Adrenal gland (tissue), 12 donors: ENCODE results near the gene SLC14A1. TPM values are rescaled to one million over a fixed set of nuclear protein-coding genes. Genes with fewer than 3 reads are reported as not detected.

Source experiments
- DNase-seq, 7 donors: peaks; one replicate each; pipeline ENCODE4 v3.0.0-alpha.2; 2019 to 2020
- H3K27ac ChIP-seq, 5 donors: fragments of 200-600 bp; sonication (generic) in 4 of 5; 1 replicate in 3 of 5; 2 replicates in 2 of 5; pipeline versions ENCODE4 v1.5.1 to v1.8.0; 2016 to 2020; ENCODE audit warnings: mild to moderate bottlenecking in 1 of 5
- H3K27me3 ChIP-seq: fragments of 200-600 bp; 2 replicates; pipeline ENCODE4 v1.8.0; 2021
- H3K36me3 ChIP-seq, 2 donors: fragments of 200-600 bp; replicated peaks in 1 of 2; 1 replicate in 1 of 2; 2 replicates in 1 of 2; pipeline versions ENCODE4 v1.5.1 to v1.8.0; 2018 to 2022
- H3K4me1 ChIP-seq, 2 donors: fragments of 200-600 bp; replicated peaks in 1 of 2; 1 replicate in 1 of 2; 2 replicates in 1 of 2; pipeline versions ENCODE4 v1.5.1 to v1.8.0; 2018 to 2021
- H3K4me3 ChIP-seq, 4 donors: fragments of 200-600 bp; sonication (generic) in 3 of 4; one replicate each; pipeline ENCODE4 v1.5.1; 2016 to 2018
- H3K9me3 ChIP-seq, 3 donors: fragments of 200-600 bp; sonication (generic) in 1 of 3; replicated peaks in 1 of 3; 1 replicate in 2 of 3; 2 replicates in 1 of 3; pipeline versions ENCODE4 v1.5.1 to v1.8.0; 2016 to 2021
- POLR2A ChIP-seq, 2 donors: fragments of 450-650 bp; IDR thresholded peaks; one replicate each; pipeline ENCODE4 v1.6.1; 2017; ENCODE audit warnings: antibody characterized with exemption in 2 of 2, mild to moderate bottlenecking in 2 of 2, moderate library complexity in 1 of 2
- whole genome bisulfite sequencing, 4 donors: extraction: QIAGEN DNeasy Blood & Tissue Kit in 2 of 4; methylation state at CpG; one replicate each; pipeline versions ENCODE4 v1.1.5 to v1.1.7; 2013 to 2017; 5-methylcytosine and 5-hydroxymethylcytosine counted together
- intact Hi-C, 2 donors: fragments of 100-400 bp; cut with DNase I; formaldehyde crosslinking; loops; one replicate each; pipeline versions ENCODE4 v1.14.1 to v1.15.0; 2022 to 2023
- polyA plus RNA-seq, 3 donors: library from polyadenylated mRNA; stranded (reverse); fragments of 200-250 nt in 2 of 3; fragments of 350-450 nt in 1 of 3; fragmentation: Illumina TruSeq in 1 of 3; extraction: RNeasy Lipid Tissue Mini Kit (QIAGEN cat#74804) in 1 of 3; gene quantifications; one replicate each; pipeline ENCODE4 v1.2.3, GENCODE V29; 2013 to 2014
- total RNA-seq, 9 donors: library from RNA; depleted of rRNA in 4 of 9; stranded (reverse); fragments of >200 nt in 4 of 9; fragments of 120-200 nt in 1 of 9; fragmentation: NEBNext Ultra II Directional in 1 of 9; extraction: Animal tissue kit (Norgen Biotek cat#: 25700) in 1 of 9; gene quantifications; one replicate each; pipeline versions ENCODE4 v1.1.0 to v1.2.4, GENCODE V29; 2013 to 2023
- TF ChIP-seq, protein P1 (sequence below), 6 experiments: fragments of 450-650 bp in 4 of 6; fragments of 200-600 bp in 2 of 6; sonication (generic) in 1 of 6; IDR thresholded peaks; 1 replicate in 5 of 6; 2 replicates in 1 of 6; pipeline versions ENCODE4 v1.5.1 to v1.8.0; 2016 to 2021; ENCODE audit warnings: antibody characterized with exemption in 6 of 6, mild to moderate bottlenecking in 2 of 6, moderate library complexity in 1 of 6
- donor health status: healthy with polysubstance abuse.
- donor health status: Bipolar disorder and iron deficiency.
- donor health status: DM: yes; HTN: yes; CAD: no.
- donor health status: DM: no; HTN: no; CAD: no.
- donor health status: DM: no; HTN: no; CAD: no.
- donor health status: DM: yes; HTN: yes; CAD: no.

Gene SLC14A1
- total and polyA plus RNA-seq, 12 donors: 0.57 to 8.8 (median 2.7) TPM

DNA sequence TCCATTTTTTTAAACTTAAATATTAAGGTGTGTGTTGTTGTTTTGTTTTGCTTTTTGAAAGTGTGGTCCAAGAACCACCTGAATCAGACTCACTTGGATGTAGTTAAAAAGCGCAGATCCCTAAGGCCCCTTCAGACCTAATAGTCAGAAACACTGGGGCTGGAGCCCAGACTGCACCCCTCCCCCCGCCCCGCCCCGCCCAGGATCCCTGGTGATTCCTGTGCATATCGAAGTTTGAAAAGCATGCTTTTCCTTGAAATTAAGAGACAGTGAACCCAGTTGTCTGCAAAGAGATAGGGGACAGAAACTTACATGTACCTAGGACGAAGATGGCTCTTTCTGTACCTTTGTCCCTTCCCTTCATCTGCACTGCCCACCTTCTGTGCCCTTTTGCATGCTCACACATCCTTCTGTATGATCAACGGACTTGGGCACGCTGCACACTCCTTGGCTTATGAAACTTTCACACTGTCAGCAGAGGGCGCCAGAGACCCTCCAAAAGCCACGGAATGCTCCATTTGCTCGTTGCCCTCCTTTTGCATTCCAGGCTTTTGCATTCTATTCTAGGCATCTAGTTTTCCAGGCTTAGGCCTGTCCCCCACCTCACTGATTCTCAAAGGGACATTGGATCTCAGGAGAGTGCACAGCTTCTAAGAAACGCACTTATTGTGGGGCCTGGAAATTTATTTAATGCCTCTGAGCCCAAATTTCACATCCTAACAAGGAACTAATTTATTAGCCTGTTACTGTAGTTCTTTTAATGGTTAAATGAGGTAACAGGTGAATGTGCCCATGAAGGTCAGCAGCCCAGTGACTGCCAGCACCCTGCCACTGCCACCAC lies 32.8 kb upstream of the SLC14A1 start:
- no peaks in the 10 kb centered on the region for H3K4me1 ChIP-seq
- TF ChIP-seq POLR2A (IDR thresholded peaks at IDR 0.05): no peak
- TF ChIP-seq, protein P1, sequence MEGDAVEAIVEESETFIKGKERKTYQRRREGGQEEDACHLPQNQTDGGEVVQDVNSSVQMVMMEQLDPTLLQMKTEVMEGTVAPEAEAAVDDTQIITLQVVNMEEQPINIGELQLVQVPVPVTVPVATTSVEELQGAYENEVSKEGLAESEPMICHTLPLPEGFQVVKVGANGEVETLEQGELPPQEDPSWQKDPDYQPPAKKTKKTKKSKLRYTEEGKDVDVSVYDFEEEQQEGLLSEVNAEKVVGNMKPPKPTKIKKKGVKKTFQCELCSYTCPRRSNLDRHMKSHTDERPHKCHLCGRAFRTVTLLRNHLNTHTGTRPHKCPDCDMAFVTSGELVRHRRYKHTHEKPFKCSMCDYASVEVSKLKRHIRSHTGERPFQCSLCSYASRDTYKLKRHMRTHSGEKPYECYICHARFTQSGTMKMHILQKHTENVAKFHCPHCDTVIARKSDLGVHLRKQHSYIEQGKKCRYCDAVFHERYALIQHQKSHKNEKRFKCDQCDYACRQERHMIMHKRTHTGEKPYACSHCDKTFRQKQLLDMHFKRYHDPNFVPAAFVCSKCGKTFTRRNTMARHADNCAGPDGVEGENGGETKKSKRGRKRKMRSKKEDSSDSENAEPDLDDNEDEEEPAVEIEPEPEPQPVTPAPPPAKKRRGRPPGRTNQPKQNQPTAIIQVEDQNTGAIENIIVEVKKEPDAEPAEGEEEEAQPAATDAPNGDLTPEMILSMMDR (IDR thresholded peaks at IDR 0.05): peak; percentile 57 to 89 (median 84)
- H3K9me3 ChIP-seq: no peaks in the 10 kb centered on the region
- H3K36me3 ChIP-seq: no peaks in the 10 kb centered on the region
- no peak overlapping the region for H3K27ac ChIP-seq
- intact Hi-C loops: no loop called here
- DNase-seq: peak; percentile 77 to 93 (median 85)
- H3K4me3 ChIP-seq: no peak overlapping the region
- no peaks in the 10 kb centered on the region for H3K27me3 ChIP-seq
- 8 to 15% (median 14%) methylated on average over 12 of the region's 12 CpGs for WGBS, 4 donors

DNA sequence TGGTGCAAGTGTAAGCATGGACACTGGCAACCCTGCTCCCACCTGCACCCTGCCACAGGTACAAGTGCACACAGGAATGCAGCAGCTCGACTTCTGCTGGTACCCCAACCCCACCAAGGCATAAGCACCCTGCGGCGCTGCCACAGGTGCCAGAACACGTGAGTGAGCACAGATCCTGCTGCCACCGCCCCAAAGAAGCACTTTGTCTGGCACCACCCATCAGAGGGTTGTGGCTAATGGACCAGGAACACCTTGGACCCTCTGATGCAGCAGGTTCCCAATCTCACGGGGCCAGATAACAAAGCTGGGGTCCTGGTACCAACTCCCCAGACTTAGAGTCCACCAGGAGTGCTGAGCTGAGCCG lies 32.2 kb upstream of the SLC14A1 start:
- intact Hi-C loops: no loop called here
- Histone ChIP-seq H3K4me1 (no peaks in the 10 kb centered on the region), H3K27me3 (no peaks in the 10 kb centered on the region), H3K27ac (no peak overlapping the region), H3K36me3 (no peaks in the 10 kb centered on the region), H3K9me3 (no peaks in the 10 kb centered on the region), H3K4me3 (no peak overlapping the region)
- 65 to 79% (median 69%) methylated on average over 4 to 7 of the region's 7 CpGs for WGBS, 4 donors
- TF ChIP-seq, protein P1 (IDR thresholded peaks at IDR 0.05): no peak
- no peak for TF ChIP-seq POLR2A (IDR thresholded peaks at IDR 0.05)
- DNase-seq: no peak

DNA sequence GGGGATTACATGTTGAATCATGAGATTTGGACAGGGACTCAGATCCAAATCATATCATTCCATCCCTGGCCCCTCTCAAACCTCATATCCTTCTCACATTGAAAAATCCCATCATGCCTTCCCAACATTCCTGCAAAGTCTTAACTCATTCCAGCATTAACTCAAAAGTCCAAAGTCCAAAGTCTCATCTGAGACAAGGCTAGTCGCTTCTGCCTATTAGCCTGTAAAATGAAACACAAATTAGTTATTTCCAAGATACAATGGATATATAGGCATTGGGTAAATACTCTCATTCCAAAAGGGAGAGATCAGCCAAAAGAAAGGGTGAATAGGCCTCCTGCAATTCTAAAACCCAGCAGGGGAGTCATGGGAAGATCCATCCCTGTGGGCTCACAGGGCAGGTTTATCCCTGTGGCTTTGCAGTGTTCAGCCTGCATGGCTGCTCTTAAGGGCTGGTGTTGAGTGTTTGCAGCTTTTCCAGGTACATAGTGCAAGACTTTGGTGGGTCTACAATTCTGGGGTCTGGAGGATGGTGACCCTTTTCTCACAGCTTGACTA lies 21.2 kb upstream of the SLC14A1 start:
- Histone ChIP-seq H3K36me3 (no peaks in the 10 kb centered on the region), H3K9me3 (no peaks in the 10 kb centered on the region), H3K4me3 (no peak overlapping the region), H3K27me3 (no peaks in the 10 kb centered on the region), H3K4me1 (no peaks in the 10 kb centered on the region), H3K27ac (no peak overlapping the region)
- intact Hi-C loops: no loop called here
- 93 to 98% (median 95%) methylated on average over 1 of the region's 1 CpG for WGBS, 4 donors
- TF ChIP-seq, protein P1 (IDR thresholded peaks at IDR 0.05): no peak
- no peak for TF ChIP-seq POLR2A (IDR thresholded peaks at IDR 0.05)
- no peak for DNase-seq

DNA sequence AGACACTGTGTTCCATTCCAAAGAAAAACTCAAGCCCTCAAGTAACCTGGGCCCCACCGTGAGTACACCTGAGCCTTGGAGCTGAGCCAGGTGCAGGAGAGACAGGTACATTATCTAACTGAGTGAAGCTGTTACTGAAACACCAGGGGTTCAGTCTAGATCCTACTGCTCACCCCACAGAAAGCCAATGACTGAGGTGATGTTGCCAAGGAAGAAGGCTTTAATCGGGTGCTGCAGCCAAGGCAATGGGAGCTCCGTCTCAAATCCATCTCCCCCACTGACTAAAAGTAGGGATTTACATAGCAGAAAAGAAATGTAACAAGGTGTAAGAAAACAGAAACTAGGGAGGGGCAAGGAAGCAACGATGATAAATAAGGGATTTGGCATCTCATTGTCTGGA lies 15.2 kb upstream of the SLC14A1 start:
- intact Hi-C loops: no loop called here
- Histone ChIP-seq H3K27me3 (no peaks in the 10 kb centered on the region), H3K27ac (no peak overlapping the region), H3K36me3 (no peaks in the 10 kb centered on the region), H3K9me3 (no peaks in the 10 kb centered on the region), H3K4me1 (no peaks in the 10 kb centered on the region), H3K4me3 (no peak overlapping the region)
- no peak for TF ChIP-seq POLR2A (IDR thresholded peaks at IDR 0.05)
- TF ChIP-seq, protein P1 (IDR thresholded peaks at IDR 0.05): no peak
- WGBS, 4 donors: 74 to 92% (median 81%) methylated on average over 4 of the region's 4 CpGs
- no peak for DNase-seq
